ENCODE results near the gene TAF4B.
"Not testable (repeated sequence)": the region's sequence is repeated elsewhere in the genome, so short reads cannot be mapped to it uniquely, and the experiment has no call there.

Gene TAF4B

GRCh38 chr18:26370037-26370436, 143.8 kb downstream of the TAF4B start:
- no peak for DNase-seq (ENCODE audit: low read depth in 2 of 2, low spot score in 1 of 2)

GRCh38 chr18:26376105-26376504, 149.9 kb downstream of the TAF4B start:
- no peak for DNase-seq (ENCODE audit: low read depth in 2 of 2, low spot score in 1 of 2)

- no peak for DNase-seq (ENCODE audit: low read depth in 2 of 2, low spot score in 1 of 2)
Observed at GRCh38 chr18:26378701-26379100, 152.5 kb downstream of the TAF4B start.

GRCh38 chr18:26381555-26381954, 155.3 kb downstream of the TAF4B start:
- not testable (repeated sequence) for DNase-seq (ENCODE audit: low read depth in 2 of 2, low spot score in 1 of 2)

GRCh38 chr18:26383454-26384270, 157.4 kb downstream of the TAF4B start:
- DNase-seq (ENCODE audit: low read depth in 2 of 2, low spot score in 1 of 2) = no peak

GRCh38 chr18:26386002-26386401, 159.8 kb downstream of the TAF4B start:
- DNase-seq (ENCODE audit: low read depth in 2 of 2, low spot score in 1 of 2) = no peak

- no peak for DNase-seq (ENCODE audit: low read depth in 2 of 2, low spot score in 1 of 2)
Observed at GRCh38 chr18:26386441-26386840, 160.2 kb downstream of the TAF4B start.

- DNase-seq (ENCODE audit: low read depth in 2 of 2, low spot score in 1 of 2) = no peak
Observed at GRCh38 chr18:26394047-26394654, 167.9 kb downstream of the TAF4B start.

GRCh38 chr18:26397019-26397418, 170.8 kb downstream of the TAF4B start:
- DNase-seq (ENCODE audit: low read depth in 2 of 2, low spot score in 1 of 2) = no peak

- DNase-seq (ENCODE audit: low read depth in 2 of 2, low spot score in 1 of 2) = no peak
Observed at GRCh38 chr18:26403491-26403890, 177.2 kb downstream of the TAF4B start.

- no peak for DNase-seq (ENCODE audit: low read depth in 2 of 2, low spot score in 1 of 2)
Observed at GRCh38 chr18:26405190-26405801, 179.1 kb downstream of the TAF4B start.

- no peak for DNase-seq (ENCODE audit: low read depth in 2 of 2, low spot score in 1 of 2)
Observed at GRCh38 chr18:26406324-26406723, 180.1 kb downstream of the TAF4B start.

- no peak for DNase-seq (ENCODE audit: low read depth in 2 of 2, low spot score in 1 of 2)
Observed at GRCh38 chr18:26406854-26407517, 180.7 kb downstream of the TAF4B start.

GRCh38 chr18:26407736-26408601, 181.7 kb downstream of the TAF4B start:
- DNase-seq (ENCODE audit: low read depth in 2 of 2, low spot score in 1 of 2) = no peak

- no peak for DNase-seq (ENCODE audit: low read depth in 2 of 2, low spot score in 1 of 2)
Observed at GRCh38 chr18:26409091-26409490, 182.8 kb downstream of the TAF4B start.

GRCh38 chr18:26414901-26415440, 188.7 kb downstream of the TAF4B start:
- no peak for DNase-seq (ENCODE audit: low read depth in 2 of 2, low spot score in 1 of 2)

- DNase-seq (ENCODE audit: low read depth in 2 of 2, low spot score in 1 of 2) = no peak
Observed at GRCh38 chr18:26415631-26416030, 189.4 kb downstream of the TAF4B start.

GRCh38 chr18:26416652-26417150, 190.5 kb downstream of the TAF4B start:
- no peak for DNase-seq (ENCODE audit: low read depth in 2 of 2, low spot score in 1 of 2)

- DNase-seq (ENCODE audit: low read depth in 2 of 2, low spot score in 1 of 2) = no peak
Observed at GRCh38 chr18:26417190-26417589, 190.9 kb downstream of the TAF4B start.

GRCh38 chr18:26418225-26418624, 192.0 kb downstream of the TAF4B start:
- no peak for DNase-seq (ENCODE audit: low read depth in 2 of 2, low spot score in 1 of 2)

All from stimulated activated CD8-positive, alpha-beta memory T cell treated with anti-CD3 and anti-CD28 coated beads, Interleukin-4, amount 100 ng/mL, for 1 hour (primary cell).